Glomerular visceral epithelial cell (primary cell): ENCODE data around the gene NEK4.

Source experiments
- DNase-seq: peaks from one replicate; pipeline ENCODE4 v3.0.0-alpha.2; 2016; ENCODE audit errors: extremely low spot score

The NEK4 gene

GRCh38 chr3:52770496-52771333 lies at the start of gene NEK4:
TSS of gene NEK4 (minus strand) at chr3:52770940. CDS start at chr3:52770746, 194 bp downstream.
- DNase-seq, result peak; percentile 90

GRCh38 chr3:52819936-52820335 lies 49.2 kb upstream of the NEK4 start:
- no peak for DNase-seq

- no peak for DNase-seq
Measured at GRCh38 chr3:52817860-52818259, 47.1 kb upstream of the NEK4 start.

DNA sequence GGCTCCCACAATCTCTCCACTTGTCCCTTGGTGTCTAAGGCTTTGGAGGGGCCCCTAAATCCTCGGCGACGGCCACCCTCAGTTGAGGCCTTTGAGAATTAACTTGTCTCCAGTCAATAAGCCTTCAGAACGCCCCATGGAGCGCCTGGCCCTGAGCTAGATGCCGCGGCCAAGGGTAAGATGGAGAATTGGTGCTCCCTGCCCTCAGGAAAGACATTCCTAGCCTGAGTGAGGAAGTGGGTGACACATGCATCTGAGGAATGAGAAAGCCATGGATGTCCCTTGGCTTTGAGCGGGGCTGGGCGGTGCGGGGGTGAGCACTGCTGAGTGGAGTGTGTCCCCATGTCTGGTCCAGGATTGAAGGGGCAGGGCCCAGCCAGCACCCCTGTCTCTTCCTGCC lies 46.5 kb upstream of the NEK4 start:
- no peak for DNase-seq

- no peak for DNase-seq
Measured at GRCh38 chr3:52816654-52817053, 45.9 kb upstream of the NEK4 start.

GRCh38 chr3:52816199-52816598 lies 45.5 kb upstream of the NEK4 start:
- DNase-seq, result no peak

DNA sequence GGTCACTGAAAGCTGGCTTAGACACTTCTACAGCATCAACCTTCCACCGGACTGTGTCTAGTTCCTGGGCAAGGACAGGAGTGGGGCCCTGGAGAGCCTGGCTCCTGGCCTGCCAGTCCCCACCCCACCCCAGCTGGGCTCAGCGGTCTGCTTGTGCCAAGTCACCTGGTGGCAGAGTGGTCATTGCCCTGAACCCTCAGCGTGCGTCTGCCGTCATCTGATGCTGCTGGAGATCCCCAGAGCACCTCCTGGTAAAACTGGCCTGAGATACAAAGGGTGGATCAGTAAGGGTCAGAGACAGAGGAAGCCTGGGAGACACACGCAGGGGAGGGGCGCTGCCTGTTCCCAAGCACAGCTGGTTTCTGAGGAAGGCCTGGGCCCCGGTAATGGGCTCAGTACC lies 43.1 kb upstream of the NEK4 start:
- no peak for DNase-seq

- no peak for DNase-seq
Measured at GRCh38 chr3:52811452-52812011, 40.8 kb upstream of the NEK4 start.

GRCh38 chr3:52810923-52811322 lies 40.2 kb upstream of the NEK4 start:
- no peak for DNase-seq

GRCh38 chr3:52809662-52810377 lies 39.1 kb upstream of the NEK4 start:
- DNase-seq, result no peak

GRCh38 chr3:52809149-52809548 lies 38.4 kb upstream of the NEK4 start:
- DNase-seq, result no peak

- DNase-seq, result no peak
Measured at GRCh38 chr3:52805270-52806039, 34.7 kb upstream of the NEK4 start.

DNA sequence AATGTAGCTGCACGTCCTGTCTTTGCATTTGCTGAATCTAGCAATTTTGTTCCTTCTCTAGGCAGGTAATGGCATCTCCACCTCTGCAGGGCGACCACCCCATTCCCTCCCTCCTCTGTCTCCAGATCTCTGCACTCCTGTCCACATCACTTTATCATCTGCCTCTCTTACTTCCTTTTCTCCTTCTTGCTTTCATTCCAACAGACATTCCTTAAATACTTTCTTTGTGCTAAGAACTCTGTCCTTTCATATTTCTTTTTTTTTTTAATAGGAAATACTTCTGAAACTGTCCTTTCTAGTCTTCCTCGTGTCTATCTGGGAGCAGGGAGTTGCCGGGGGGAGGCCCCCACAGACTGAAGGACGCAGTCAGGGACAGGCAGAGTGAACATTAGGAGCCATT lies 31.1 kb upstream of the NEK4 start:
- DNase-seq, result no peak

- DNase-seq, result no peak
Measured at GRCh38 chr3:52800079-52800478, 29.3 kb upstream of the NEK4 start.

- DNase-seq, result no peak
Measured at GRCh38 chr3:52798978-52799476, 28.3 kb upstream of the NEK4 start.

GRCh38 chr3:52798376-52798977 lies 27.7 kb upstream of the NEK4 start:
- no peak for DNase-seq

GRCh38 chr3:52796411-52796810 lies 25.7 kb upstream of the NEK4 start:
- DNase-seq, result no peak

DNA sequence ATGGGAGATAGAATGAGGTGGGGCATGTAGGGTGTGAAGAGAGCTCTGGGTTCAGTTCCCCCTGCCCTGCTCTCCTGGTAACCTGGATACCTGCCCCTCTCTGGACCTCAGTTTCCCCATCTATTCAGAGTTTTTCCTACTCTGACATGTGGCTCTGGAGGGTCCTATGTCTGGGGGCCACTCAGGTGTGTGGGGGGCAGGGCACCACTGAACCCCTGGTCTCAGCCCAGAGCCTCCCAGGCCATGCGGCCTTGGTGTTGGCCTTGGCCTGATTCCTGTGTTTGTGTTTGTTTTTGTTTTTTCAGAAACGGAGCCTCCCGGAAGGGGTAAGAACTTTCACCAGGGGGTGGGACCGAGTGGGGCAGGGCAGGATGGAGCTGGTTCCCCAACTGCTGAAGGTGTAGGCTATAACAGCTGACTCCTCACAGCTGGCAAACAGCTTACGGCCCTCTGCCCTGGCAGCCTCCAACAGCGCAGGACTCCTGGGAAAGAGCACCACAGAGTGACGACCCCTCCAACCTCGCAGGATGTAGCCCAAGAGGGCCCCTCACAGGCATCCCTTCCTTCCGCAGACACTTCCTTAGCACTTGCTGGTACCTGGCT lies 24.7 kb upstream of the NEK4 start:
- DNase-seq, result no peak

DNA sequence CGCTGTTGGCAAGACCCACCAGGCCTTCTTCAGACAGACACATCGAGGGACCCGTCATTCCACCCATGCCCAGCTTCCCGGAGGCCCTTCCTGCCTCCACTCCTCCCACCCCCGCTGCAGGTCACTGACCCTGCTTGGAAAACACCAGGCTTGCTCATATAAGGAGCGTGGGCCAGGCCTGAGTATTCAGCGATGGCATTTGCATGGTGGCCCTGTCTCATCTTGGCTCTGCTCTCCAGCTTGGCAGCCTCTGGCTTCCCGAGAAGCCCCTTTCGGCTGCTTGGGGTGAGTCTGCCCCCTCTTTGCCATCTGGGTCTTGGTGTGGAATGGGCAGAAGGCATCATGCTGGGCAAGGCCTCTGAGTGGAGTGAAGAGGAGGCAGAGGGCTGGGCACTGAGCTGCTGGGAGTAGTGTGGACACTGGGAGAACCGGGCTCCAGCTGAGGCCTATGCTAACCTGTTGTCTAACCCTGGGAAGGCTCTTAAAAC lies 23.9 kb upstream of the NEK4 start, which contains the start of gene ITIH3:
ITIH3 (plus strand) TSS at position 185 of the 488 bp plus-strand sequence; CDS start at position 193, 8 bp downstream.
- DNase-seq, result no peak

GRCh38 chr3:52793702-52794611 lies 23.2 kb upstream of the NEK4 start:
- no peak for DNase-seq
